HG03575 (cell line): ENCODE results near the gene TMEM204.
"Not testable (repeated sequence)": the region's sequence is repeated elsewhere in the genome, so short reads cannot be mapped to it uniquely, and the experiment has no call there.

Experiments used
- ATAC-seq: cut with Tn5 transposase; IDR thresholded peaks from one replicate; pipeline ENCODE4 v1.9.1; 2021; ENCODE audit not compliant: unreplicated experiment, insufficient number of reproducible peaks, low FRiP score; ENCODE audit errors: extremely low read depth

The TMEM204 gene

DNA sequence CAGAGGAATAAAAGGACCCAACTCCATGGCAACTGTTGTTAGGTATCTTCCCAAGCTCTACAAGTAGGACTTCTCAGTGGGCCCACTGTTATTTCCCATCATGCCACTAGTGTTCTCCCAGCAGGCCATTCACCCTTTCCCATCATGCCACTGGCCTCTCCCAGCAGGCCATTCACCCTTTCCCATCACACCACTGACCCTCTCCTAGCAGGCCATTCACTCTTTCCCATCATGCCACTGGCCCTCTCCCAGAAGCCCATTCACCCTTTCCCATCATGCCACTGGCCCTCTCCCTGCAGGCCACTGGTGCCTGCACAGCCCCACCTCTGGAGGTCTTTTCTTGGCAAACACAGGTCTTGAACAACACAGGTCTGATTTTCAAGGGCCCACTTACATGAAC is 42.1 kb downstream of the TMEM204 start:
- ATAC-seq = no peak

DNA sequence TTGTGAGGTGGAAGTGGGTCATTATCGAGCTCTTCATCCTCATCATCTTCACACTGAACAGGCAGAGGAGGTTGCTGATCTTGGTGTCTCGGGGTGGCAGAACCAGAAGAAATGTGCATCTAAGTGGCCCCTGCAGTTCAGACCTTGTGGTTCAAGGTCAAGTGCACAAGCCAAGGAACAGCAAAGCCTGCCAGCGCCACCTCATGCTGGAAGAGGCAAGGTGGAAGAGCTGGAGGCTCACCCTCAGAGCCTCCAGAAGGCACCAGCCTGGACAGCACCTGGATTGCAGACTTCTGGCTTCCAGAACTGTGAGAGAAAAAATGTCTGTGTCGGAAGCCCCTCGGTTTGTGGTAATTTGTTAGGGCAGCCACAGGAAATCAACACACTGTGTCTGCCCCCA is 45.7 kb downstream of the TMEM204 start:
- no peak for ATAC-seq

DNA sequence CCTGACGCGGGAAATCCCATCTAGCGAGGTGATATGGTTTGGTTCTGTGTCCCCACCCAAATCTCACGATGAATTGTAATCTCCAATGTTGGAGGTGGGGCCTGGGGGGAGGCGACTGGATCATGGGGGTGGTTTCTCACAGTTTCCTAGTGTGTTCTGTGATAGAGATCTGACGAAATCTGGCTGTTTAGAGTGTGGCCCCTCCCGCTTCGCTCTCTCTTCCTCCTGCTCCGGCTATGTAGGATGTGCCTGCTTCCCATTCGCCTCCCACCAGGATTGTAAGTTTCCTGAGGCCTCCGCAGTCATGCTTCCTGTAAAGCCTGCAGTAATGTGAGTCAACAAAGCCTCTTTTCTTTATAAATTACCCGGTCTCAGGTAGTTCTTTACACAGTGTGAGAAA is 46.8 kb downstream of the TMEM204 start:
- no peak for ATAC-seq

DNA sequence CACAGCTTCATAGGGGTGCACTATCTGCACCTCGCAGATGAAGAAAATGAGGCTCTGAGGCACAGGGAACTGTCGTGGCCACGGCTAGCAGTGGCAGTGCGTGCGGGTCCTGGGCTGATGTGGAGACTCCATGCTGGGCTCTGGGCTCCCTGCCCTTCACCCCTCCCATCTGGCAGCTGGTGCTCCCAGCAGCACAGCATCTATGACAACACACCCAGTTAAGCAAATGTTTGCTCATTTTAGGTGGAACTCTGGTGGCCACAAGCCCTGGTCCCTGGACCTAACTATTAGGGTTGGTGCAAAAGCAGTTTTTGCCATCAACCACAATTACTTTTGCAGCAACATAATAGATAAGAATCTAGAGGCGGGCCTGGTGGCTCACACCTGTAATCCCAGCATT is 47.5 kb downstream of the TMEM204 start:
- no peak for ATAC-seq

DNA sequence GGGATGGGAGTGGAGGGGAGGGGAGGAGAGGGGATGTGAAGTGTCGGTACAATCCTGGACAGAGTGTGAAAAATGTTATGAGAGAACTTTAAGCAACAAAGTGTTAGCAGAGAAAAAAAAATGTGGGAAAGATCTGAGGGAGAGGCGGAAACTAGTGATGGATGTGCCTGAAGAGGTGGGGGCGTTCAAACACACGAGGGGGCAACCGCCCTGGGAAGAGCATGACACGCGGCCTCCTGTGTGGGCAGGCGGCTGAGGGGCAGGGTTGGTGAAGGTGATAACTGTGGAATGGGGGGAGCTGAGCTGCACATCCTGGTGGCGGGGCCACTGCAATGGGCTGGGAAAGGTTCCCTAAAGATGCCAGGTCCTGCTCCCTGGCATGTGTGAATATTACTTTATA is 48.3 kb downstream of the TMEM204 start:
- ATAC-seq = no peak

DNA sequence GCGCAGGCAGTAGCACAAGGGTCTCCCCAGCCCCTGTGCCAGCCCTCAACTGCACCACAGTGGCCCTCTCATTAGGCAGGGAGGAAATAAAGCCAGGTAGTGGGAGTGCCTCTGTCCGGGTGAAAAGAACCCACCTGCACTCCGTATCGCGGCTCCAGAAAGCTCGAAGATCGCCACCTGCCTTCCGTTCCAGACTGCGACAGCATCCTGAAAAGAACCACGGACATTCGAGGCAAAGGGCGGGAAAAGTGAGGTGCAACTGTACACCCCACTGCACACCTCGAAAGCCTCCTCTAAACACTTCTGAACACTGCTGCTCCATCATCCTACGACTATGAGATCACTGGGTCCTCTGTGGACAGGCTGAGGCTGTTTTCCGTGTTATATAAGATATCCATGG is 49.7 kb downstream of the TMEM204 start:
- no peak for ATAC-seq

DNA sequence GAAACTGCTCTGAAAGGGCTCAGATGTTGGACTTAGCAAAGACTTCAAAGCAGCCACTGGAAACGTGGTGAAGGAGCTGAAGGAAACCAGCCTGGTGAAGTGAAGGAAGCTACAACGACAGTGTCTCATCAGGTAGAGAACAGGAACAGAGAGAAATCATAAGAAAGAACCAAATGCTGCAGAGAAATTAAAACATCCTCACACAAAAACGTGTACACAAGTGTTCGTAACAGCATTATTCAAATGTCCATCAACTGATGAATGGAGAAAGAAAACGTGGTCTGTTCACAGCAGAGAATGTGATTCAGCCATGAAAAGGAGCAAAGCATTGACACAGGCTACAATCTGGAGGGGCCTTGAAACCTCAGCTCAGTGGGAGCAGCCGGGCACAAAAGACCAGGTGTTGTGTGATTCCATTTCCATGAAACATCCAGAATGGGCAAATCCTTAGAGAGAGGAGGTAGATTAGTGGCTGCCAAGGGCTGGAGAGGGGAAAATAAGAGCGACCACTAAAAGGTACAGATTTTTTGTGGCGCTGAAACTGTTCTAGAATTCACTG is 51.5 kb downstream of the TMEM204 start:
- ATAC-seq = no peak

DNA sequence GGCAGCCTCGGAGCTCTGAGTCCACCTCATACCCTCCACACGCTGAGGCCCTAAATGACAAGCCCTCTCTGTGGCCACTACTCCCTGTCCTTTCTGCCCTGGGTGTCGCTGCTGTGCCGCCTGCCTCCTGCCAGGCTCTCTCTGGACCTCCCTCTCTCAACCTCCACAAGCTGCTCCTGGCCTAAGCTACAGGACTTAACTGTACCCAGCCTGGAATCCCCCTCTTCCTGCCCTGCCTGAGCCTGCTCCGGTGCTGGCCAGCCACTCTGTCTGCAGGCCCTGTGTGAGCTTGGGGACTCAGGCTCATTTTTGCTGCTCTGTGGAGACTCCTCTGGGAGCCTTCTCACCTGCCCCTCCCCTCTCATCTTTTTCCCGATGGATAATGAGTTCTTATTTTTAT is 56.9 kb downstream of the TMEM204 start:
- no peak for ATAC-seq

DNA sequence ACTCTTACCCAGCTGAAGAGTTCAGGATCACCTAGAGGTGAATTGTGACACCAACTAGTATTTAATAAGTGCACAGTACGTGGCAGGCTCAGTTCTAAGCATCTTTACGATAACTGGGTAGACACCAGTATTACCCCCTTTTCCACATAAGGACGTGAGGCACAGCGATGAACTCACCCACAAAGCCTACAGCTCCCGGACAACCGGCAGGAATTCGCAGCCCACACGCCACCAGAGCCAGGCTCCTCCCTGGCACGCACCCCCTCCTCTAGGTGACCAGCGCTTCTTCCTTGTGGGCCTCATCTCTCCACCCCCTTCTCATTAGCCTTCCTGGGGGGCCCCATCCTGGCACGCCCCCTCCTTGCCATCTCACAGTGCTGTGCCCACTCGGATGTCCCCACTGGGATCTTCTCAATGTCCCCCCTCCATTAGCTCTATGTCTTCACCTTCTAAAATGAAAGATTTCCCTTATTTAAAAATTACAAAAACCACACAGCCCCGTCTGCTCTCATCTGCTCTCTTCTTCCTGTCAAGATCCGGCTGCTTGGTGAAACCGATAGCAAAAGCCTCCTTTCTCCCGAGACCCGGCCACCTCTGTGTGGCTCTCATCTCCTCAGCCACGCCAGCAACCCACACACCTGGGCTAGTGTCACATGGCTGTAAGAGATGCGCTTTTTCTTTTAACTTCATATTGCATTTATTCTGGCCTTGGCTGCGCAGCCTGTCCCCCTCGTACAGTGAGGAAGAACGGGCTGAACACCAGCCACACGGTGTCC is 57.7 kb downstream of the TMEM204 start:
- no peak for ATAC-seq

DNA sequence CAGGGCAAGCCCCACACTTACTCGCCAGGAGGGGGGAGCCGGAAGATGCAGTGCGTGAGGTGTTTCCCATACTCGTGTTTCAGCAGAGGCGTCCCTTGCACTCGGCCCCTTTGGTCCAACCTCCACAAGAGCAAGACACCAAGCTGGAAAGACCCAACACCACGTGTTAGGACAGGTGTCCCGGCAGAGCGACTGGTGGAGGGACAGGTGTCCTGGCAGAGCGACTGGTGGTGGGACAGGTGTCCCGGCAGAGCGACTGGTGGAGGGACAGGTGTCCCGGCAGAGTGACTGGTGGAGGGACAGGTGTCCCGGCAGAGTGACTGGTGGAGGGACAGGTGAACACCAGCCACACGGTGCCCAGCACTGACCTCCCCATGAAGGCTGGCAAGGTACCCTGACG is 59.0 kb downstream of the TMEM204 start:
- ATAC-seq = no peak

DNA sequence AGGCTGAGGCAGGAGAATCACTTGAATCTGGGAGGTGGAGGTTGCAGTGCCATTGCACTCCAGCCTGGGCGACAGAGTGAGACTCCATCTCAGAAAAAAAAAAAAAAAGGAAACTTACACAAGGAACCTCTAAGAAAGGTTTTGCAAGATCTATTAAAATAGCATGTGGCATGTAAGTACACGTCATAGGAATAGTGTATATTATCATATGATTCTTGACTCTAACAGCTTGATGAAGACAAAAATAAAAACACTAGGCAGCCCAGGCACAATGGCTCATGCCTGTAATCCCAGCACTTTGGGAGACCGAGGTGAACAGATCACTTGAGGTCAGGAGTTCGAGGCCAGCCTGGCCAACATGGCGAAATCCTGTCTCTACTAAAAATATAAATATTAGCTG is 62.0 kb downstream of the TMEM204 start:
- ATAC-seq = not testable (repeated sequence)

DNA sequence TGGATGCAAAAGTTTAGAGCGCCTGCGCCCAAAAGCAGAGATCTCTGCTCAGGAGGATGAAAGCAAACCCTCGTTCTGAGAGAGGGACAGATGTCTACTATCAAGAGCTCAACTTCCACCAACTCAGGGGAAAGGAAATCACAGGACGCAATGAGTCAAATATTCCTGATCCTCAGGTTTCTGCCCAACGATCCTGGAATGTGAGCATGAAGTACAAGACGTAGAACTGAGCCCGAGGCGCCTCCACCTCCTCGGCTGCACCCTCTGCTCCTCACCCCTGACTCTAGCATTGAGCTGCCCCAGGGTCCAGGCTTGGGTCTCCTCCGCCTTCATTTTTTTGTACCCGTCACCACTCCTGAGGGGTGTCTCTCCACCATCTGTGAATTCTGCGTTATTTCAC is 63.0 kb downstream of the TMEM204 start:
- ATAC-seq = no peak

DNA sequence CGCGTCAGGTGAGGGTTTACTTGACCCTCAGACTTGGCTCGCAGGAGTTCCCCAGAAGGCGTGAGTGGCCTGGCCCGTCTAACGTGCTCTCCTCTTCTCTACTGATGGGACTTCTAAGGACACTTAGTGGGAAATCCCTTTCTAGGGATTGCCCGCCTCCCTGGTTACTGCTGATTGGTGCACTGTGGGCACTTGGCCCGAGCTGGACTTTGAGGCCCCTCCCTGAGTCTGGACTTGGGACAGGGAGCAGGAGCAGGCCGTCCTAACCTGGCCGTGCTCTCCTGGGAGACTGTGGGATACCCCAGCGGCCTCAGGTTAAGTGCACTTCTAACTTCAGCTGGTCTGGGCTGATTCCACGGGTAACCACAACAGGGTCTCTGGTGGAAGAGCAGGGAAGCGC is 63.7 kb downstream of the TMEM204 start:
- ATAC-seq = no peak

DNA sequence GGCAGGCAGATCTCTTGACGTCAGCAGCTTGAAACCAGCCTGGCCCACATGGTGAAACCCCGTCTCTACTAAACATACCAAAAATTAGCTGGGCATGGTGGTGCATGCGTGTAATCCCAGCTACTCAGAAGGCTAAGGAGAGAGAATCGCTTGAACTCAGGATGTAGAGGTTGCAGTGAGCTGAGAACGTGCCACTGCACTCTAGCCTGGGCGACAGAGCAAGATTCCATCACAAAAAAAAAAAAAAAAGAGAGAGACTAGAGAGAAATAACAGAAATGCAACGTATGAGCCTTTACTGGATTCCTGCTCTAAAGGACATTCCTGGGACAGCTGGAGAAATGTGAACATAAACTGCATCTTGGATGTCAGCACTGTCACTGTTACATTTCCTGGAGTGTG is 67.6 kb downstream of the TMEM204 start:
- no peak for ATAC-seq

DNA sequence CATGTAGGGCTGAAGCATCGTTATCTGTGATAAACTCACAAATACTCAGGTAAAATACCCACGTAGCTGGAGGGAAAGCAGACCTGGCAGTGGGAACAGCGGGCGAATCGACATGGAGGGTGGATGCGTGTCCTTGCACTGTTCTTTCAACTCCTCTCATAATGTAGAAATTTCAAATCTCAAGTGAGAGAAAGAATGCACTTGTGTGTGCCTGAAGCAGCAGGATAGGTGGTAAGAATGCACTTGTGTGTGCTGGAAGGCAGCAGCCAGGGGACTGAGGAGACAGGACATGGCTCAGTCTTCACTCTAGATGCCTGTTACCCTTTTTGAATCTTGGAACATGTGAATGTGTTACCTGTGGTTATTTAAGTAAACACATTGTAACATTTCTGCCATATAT is 68.0 kb downstream of the TMEM204 start:
- ATAC-seq = no peak

DNA sequence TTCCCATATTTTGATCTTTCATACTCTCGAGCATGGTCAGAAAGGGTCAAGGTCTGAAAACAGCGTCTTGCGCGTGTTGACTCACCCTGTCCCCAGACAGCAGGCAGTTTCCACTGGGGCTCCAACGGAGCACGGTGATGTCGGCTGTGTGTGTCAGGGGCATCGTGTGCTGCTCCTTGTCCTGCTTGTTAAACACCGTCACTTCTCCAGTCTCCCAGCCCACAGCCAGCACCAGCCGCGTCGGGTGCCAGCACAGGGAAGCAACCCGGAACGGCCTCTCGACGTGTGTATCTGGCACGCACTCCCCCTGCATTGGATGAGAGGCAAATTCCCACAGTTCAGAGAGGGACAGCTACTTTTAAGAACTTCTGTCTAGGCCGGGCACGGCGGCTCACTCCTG is 68.8 kb downstream of the TMEM204 start:
- ATAC-seq = no peak
